GM12892 (cell line): ENCODE results near the gene LRRC36.

Experiments used
- POLR2A ChIP-seq: IDR thresholded peaks from 2 replicates; pipeline ENCODE4 v1.6.1; 2011; ENCODE audit warnings: low read depth, low read length, control low read depth
- POLR2AphosphoS5 ChIP-seq: IDR thresholded peaks from 2 replicates; pipeline ENCODE4 v1.6.1; 2011; ENCODE audit warnings: low read depth, low read length, control low read depth
- TAF1 ChIP-seq: IDR thresholded peaks from 2 replicates; pipeline ENCODE4 v1.6.1; 2011; ENCODE audit warnings: low read depth, mild to moderate bottlenecking, control low read depth, low read length, borderline replicate concordance

GRCh38 chr16:67349172-67349571 lies 22.6 kb downstream of the LRRC36 start:
- TF ChIP-seq POLR2A (no peak), POLR2AphosphoS5 (no peak), TAF1 (no peak)
